Bronchial epithelial cell (primary cell): Measurements from ENCODE around the gene NLN. TPM values are rescaled to one million over a fixed set of nuclear protein-coding genes. Genes with fewer than 3 reads are reported as not detected.

Experiments used
- DNase-seq: peaks from one replicate; pipeline ENCODE4 v3.0.0-alpha.2; 2010; ENCODE audit warnings: low read depth
- FAIRE-seq: peaks from 2 replicates; lab custom pipeline; 2011; peaks lifted over from hg19 to GRCh38; lab: Jason Lieb, UNC
- H3K27me3 ChIP-seq: 2 replicates; pipeline ENCODE4 v1.5.1; 2011; ENCODE audit warnings: low read length; ENCODE audit not compliant: control insufficient read depth, insufficient read depth
- H3K36me3 ChIP-seq: 2 replicates; pipeline ENCODE4 v1.5.1; 2011; ENCODE audit warnings: low read length; ENCODE audit not compliant: control insufficient read depth, insufficient read depth
- H3K4me3 ChIP-seq: 2 replicates; pipeline ENCODE4 v1.5.1; 2011; ENCODE audit warnings: mild to moderate bottlenecking, low read depth, low read length, control low read depth
- CTCF ChIP-seq: IDR thresholded peaks from 2 replicates; pipeline ENCODE4 v1.5.1; 2011; ENCODE audit warnings: mild to moderate bottlenecking, moderate library complexity, low read length, control low read depth, inconsistent platforms; ENCODE audit not compliant: insufficient read depth, severe bottlenecking
- total RNA-seq: library from RNA; depleted of rRNA; stranded (reverse); fragments of >200 nt; gene quantifications from 2 replicates; pipeline ENCODE4 v1.2.1, GENCODE V29; 2014

NLN gene
- total RNA-seq, 1 donor from 2014 or later: 40.3 TPM

GRCh38 chr5:65695162-65695755 is 26.7 kb upstream of the NLN start:
- no peaks in the 10 kb centered on the region for H3K27me3 ChIP-seq
- H3K36me3 ChIP-seq: peaks cover 1% of the 10 kb centered on the region
- TF ChIP-seq CTCF: no peak
- DNase-seq (no peak), FAIRE-seq (no peak)
- H3K4me3 ChIP-seq: no peak overlapping the region

- FAIRE-seq: no peak
- no peak overlapping the region for H3K4me3 ChIP-seq
- H3K36me3 ChIP-seq: peaks cover 1% of the 10 kb centered on the region
- TF ChIP-seq CTCF: no peak
- no peak for DNase-seq
- H3K27me3 ChIP-seq: no peaks in the 10 kb centered on the region
Measured at GRCh38 chr5:65695896-65696295, 26.1 kb upstream of the NLN start.

GRCh38 chr5:65696892-65697291 is 25.1 kb upstream of the NLN start:
- DNase-seq: no peak

GRCh38 chr5:65699338-65699737 is 22.7 kb upstream of the NLN start:
- FAIRE-seq: no peak

More at GRCh38 chr5:65696892-65697291, 25.1 kb upstream of the NLN start:
- Histone ChIP-seq H3K36me3 (peaks cover 1% of the 10 kb centered on the region), H3K27me3 (no peaks in the 10 kb centered on the region), H3K4me3 (no peak overlapping the region)
- no peak for FAIRE-seq
- TF ChIP-seq CTCF: no peak

GRCh38 chr5:65702036-65702435 is 20.0 kb upstream of the NLN start:
- Histone ChIP-seq H3K27me3 (no peaks in the 10 kb centered on the region), H3K36me3 (peaks cover 2% of the 10 kb centered on the region), H3K4me3 (no peak overlapping the region)
- DNase-seq (no peak), FAIRE-seq (no peak)
- no peak for TF ChIP-seq CTCF

More at GRCh38 chr5:65699338-65699737, 22.7 kb upstream of the NLN start:
- no peak for TF ChIP-seq CTCF
- Histone ChIP-seq H3K4me3 (no peak overlapping the region), H3K27me3 (no peaks in the 10 kb centered on the region), H3K36me3 (peaks cover 1% of the 10 kb centered on the region)
- no peak for DNase-seq

- no peak for DNase-seq
- H3K4me3 ChIP-seq: no peak overlapping the region
- peaks cover 2% of the 10 kb centered on the region for H3K36me3 ChIP-seq
- no peak for TF ChIP-seq CTCF
- FAIRE-seq: no peak
- no peaks in the 10 kb centered on the region for H3K27me3 ChIP-seq
Measured at GRCh38 chr5:65704621-65705239, 17.3 kb upstream of the NLN start.
